ENCODE measurements around the gene SYT7. TPM values are rescaled to one million over a fixed set of nuclear protein-coding genes. Genes with fewer than 3 reads are reported as not detected.

The SYT7 gene
- total and polyA plus RNA-seq, 2 experiments from 2014 or later, result 0.40 to 1.9 TPM

DNA sequence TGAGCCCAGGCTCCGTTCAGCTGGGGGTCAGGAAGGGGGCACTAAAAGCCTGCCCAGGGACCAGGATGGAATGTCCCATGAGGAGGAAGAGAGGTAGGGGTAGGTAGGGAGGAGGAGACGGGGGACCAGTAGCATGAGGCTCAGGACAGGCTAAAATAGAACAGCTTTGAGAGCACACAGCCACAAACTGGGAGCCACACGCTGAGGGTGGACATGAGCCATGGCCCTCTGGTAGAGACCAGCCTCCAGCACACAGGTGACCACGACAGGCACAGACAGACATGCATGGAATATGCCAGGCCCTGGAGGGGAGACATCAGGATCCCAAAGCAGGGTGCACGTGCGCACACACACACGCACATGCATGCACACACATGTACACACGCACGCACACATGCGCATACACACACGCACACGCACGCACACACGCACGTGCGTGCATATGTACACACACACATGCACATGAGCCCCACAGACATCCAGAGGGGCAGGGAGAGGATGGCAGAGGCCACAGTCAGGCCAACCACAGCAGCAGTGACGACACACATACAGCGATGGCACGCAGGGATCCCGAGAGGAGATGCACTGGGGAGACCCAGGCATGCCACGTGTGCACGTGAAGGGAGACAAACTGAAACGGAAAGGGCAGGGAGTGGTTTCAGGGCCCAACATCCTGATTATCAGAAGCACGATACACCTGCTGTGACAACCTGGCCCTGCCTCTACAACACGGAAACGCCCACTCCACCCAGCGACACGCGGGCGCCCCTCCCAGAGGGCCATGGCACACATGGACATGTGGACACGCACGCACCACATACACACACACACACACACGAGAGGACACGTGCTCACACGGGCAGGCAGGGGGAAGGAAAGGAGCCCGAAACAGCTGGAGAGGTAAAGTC is 46.6 kb downstream of the SYT7 start:
- Histone ChIP-seq H3K9me3 (ENCODE audit: low read depth) (no peaks in the 10 kb centered on the region), H3K36me3 (ENCODE audit: low read depth) (no peaks in the 10 kb centered on the region), H2AFZ (no peak overlapping the region), H3K27me3 (replicated peaks; ENCODE audit: insufficient read depth) (no peaks in the 10 kb centered on the region), H3K9ac (no peak overlapping the region), H3K4me3 (no peak overlapping the region), H3K4me1 (ENCODE audit: insufficient read depth) (no peaks in the 10 kb centered on the region), H4K20me1 (ENCODE audit: insufficient read depth) (no peaks in the 10 kb centered on the region), H3K4me2 (ENCODE audit: unreplicated experiment) (no peak overlapping the region), H3K9me2 (ENCODE audit: insufficient read depth) (no peaks in the 10 kb centered on the region), H3K27ac (no peak overlapping the region), H3F3A (ENCODE audit: insufficient read depth) (no peaks in the 10 kb centered on the region), H3K79me2 (ENCODE audit: insufficient read depth) (no peaks in the 10 kb centered on the region)
- in situ Hi-C loops (cut with MboI), result no loop called here
- DNase-seq, result no peak
- TF ChIP-seq EZH2phosphoT487 (IDR thresholded peaks at IDR 0.05; ENCODE audit: insufficient read depth, low read depth), result no peak
- TF ChIP-seq EZH2 (IDR thresholded peaks at IDR 0.05; ENCODE audit: insufficient read depth, poor library complexity, severe bottlenecking), result no peak
- WGBS, 2 experiments (ENCODE audit: low coverage in 1 of 2, low lambda C conversion rate in 2 of 2, missing lambda C conversion rate in 2 of 2), result 70 to 73% methylated on average over 36 of the region's 36 CpGs

DNA sequence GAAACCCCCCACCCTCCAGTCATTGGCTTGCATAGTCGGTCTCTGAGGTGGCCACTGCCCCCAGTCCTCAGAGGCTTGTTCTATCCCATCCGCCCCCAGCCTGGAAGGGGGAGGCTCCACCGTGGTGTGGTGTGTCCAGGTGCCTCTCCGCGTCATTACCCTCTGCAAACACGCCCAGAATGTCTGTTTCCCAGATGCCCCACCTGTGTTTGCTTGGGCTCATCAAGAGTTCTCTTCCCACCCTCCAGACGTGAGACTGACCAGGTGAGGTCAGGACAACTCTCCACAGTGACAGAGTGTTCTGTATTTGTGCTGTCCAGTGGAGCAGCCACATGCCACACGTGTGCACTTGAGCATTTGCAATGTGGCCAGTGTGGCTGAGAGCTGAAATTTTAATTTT is 47.5 kb downstream of the SYT7 start:
- Histone ChIP-seq H3F3A (ENCODE audit: insufficient read depth) (no peaks in the 10 kb centered on the region), H2AFZ (no peak overlapping the region), H3K9me2 (ENCODE audit: insufficient read depth) (no peaks in the 10 kb centered on the region), H3K36me3 (ENCODE audit: low read depth) (no peaks in the 10 kb centered on the region), H3K4me3 (no peak overlapping the region), H3K27ac (no peak overlapping the region), H3K4me1 (ENCODE audit: insufficient read depth) (no peaks in the 10 kb centered on the region), H3K9me3 (ENCODE audit: low read depth) (no peaks in the 10 kb centered on the region), H3K4me2 (ENCODE audit: unreplicated experiment) (no peak overlapping the region), H4K20me1 (ENCODE audit: insufficient read depth) (no peaks in the 10 kb centered on the region), H3K9ac (no peak overlapping the region), H3K79me2 (ENCODE audit: insufficient read depth) (no peaks in the 10 kb centered on the region), H3K27me3 (replicated peaks; ENCODE audit: insufficient read depth) (no peaks in the 10 kb centered on the region)
- 47 to 50% methylated on average over 7 to 8 of the region's 8 CpGs for WGBS, 2 experiments (ENCODE audit: low coverage in 1 of 2, low lambda C conversion rate in 2 of 2, missing lambda C conversion rate in 2 of 2)
- in situ Hi-C loops (cut with MboI), result no loop called here
- TF ChIP-seq EZH2 (IDR thresholded peaks at IDR 0.05; ENCODE audit: insufficient read depth, poor library complexity, severe bottlenecking) (no peak), EZH2phosphoT487 (IDR thresholded peaks at IDR 0.05; ENCODE audit: insufficient read depth, low read depth) (no peak)
- no peak for DNase-seq

DNA sequence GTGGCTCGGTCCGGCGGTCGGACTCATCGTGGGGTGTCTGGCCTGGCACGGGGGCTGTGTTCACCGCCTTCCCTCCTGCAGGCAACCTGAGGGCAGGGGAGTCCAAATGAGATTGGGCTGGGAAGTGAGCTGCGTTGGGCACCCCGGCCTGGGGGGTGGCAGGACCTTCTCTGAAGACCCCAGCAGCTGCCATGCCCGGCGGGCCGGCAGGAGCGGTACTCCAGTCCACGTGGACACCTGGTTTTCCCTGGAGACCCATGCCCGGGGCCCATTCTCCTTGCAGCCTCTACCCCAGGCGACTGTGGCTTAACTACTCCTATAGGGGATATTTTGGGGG is 47.9 kb downstream of the SYT7 start:
- WGBS, 2 experiments (ENCODE audit: low coverage in 1 of 2, low lambda C conversion rate in 2 of 2, missing lambda C conversion rate in 2 of 2), result 63 to 68% methylated on average over 15 to 16 of the region's 16 CpGs
- no peak overlapping the region for H3K27ac ChIP-seq
- no peaks in the 10 kb centered on the region for H3K27me3 ChIP-seq (replicated peaks; ENCODE audit: insufficient read depth)

DNA sequence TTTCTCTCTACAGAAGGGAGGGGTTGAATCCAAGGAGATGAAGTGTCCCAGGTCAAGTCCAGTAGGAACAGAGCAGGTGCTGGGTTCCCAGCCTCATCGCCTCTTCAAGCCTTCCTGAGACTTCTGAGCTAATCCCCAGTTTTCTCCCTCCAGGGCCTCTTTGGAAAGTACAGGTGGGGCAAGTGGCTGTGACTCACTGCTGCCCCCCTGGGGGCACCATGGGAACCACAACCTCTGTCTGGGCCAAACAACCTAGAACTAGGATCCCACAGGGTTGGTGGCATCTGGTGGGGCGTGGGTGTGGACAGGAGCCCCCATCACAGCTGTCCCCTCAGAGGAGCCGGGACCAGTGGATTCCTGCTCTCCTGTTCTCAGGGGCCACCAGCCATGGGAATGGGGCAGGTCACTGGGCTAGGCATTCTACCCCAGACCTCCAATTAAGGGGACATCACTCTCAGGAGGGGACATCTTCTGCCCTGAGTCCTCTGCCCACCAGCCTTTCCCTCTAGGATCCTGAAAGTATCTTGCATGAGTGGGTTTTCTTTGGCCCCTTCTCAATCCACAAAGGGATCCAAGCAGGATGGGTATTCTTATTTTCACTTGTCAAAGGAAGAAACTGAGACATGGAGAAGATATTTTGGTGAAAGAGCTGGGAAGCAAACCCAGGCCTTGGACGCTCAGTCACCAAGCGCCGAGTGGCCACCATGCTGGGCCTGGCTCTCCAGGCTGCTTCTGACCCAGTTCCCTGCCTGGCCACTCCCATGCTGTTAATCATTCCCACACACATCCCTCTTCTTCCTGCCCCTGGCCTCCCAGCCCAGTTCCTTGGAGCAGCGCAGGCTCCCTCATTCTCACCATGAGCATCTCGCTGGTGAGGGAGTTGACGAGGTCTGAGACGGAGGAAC is 48.5 kb downstream of the SYT7 start:
- 48 to 49% methylated on average over 10 of the region's 10 CpGs for WGBS, 2 experiments (ENCODE audit: low coverage in 1 of 2, low lambda C conversion rate in 2 of 2, missing lambda C conversion rate in 2 of 2)
- Histone ChIP-seq H3F3A (ENCODE audit: insufficient read depth) (no peaks in the 10 kb centered on the region), H3K36me3 (ENCODE audit: low read depth) (no peaks in the 10 kb centered on the region), H3K4me1 (ENCODE audit: insufficient read depth) (no peaks in the 10 kb centered on the region), H3K4me3 (no peak overlapping the region), H3K27ac (no peak overlapping the region), H4K20me1 (ENCODE audit: insufficient read depth) (no peaks in the 10 kb centered on the region), H3K9me2 (ENCODE audit: insufficient read depth) (no peaks in the 10 kb centered on the region), H3K27me3 (replicated peaks; ENCODE audit: insufficient read depth) (no peaks in the 10 kb centered on the region), H3K79me2 (ENCODE audit: insufficient read depth) (no peaks in the 10 kb centered on the region), H2AFZ (no peak overlapping the region), H3K9me3 (ENCODE audit: low read depth) (no peaks in the 10 kb centered on the region), H3K9ac (no peak overlapping the region), H3K4me2 (ENCODE audit: unreplicated experiment) (no peak overlapping the region)
- peak; percentile 44 for DNase-seq
- in situ Hi-C loops (cut with MboI), result no loop called here
- TF ChIP-seq EZH2 (IDR thresholded peaks at IDR 0.05; ENCODE audit: insufficient read depth, poor library complexity, severe bottlenecking), result no peak
- no peak for TF ChIP-seq EZH2phosphoT487 (IDR thresholded peaks at IDR 0.05; ENCODE audit: insufficient read depth, low read depth)

More for the DNA sequence above, 47.9 kb downstream of the SYT7 start:
- Histone ChIP-seq H4K20me1 (ENCODE audit: insufficient read depth) (no peaks in the 10 kb centered on the region), H3F3A (ENCODE audit: insufficient read depth) (no peaks in the 10 kb centered on the region), H3K9me2 (ENCODE audit: insufficient read depth) (no peaks in the 10 kb centered on the region), H3K9ac (no peak overlapping the region), H3K4me3 (no peak overlapping the region), H3K79me2 (ENCODE audit: insufficient read depth) (no peaks in the 10 kb centered on the region), H3K36me3 (ENCODE audit: low read depth) (no peaks in the 10 kb centered on the region), H2AFZ (no peak overlapping the region), H3K4me1 (ENCODE audit: insufficient read depth) (no peaks in the 10 kb centered on the region), H3K9me3 (ENCODE audit: low read depth) (no peaks in the 10 kb centered on the region), H3K4me2 (ENCODE audit: unreplicated experiment) (no peak overlapping the region)
- no peak for DNase-seq
- in situ Hi-C loops (cut with MboI), result no loop called here
- TF ChIP-seq EZH2 (IDR thresholded peaks at IDR 0.05; ENCODE audit: insufficient read depth, poor library complexity, severe bottlenecking) (no peak), EZH2phosphoT487 (IDR thresholded peaks at IDR 0.05; ENCODE audit: insufficient read depth, low read depth) (no peak)
